ENCODE results near the gene SNX18.

DNA sequence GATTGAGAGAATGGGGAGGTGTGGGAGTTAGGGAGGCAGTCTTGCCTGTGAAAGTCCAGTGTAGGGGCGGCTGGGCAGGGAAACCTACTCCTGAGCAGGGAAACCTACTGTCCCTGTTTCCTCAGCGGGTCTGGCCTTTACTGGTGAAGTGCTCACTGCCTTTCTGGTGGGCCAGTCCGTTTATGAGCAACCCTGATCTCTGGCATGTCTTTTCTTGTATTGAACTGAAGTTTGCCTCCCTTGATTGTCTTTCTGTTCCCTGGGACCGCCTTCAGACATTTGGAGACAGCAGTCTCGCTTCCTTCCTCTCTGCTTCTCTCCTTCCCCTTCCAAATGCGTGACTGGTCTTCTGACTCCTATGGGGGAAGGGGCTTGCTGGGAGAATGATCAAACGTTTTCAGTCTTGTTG lies 2.9 kb downstream of the SNX18 start:
- TF ChIP-seq, protein P1, sequence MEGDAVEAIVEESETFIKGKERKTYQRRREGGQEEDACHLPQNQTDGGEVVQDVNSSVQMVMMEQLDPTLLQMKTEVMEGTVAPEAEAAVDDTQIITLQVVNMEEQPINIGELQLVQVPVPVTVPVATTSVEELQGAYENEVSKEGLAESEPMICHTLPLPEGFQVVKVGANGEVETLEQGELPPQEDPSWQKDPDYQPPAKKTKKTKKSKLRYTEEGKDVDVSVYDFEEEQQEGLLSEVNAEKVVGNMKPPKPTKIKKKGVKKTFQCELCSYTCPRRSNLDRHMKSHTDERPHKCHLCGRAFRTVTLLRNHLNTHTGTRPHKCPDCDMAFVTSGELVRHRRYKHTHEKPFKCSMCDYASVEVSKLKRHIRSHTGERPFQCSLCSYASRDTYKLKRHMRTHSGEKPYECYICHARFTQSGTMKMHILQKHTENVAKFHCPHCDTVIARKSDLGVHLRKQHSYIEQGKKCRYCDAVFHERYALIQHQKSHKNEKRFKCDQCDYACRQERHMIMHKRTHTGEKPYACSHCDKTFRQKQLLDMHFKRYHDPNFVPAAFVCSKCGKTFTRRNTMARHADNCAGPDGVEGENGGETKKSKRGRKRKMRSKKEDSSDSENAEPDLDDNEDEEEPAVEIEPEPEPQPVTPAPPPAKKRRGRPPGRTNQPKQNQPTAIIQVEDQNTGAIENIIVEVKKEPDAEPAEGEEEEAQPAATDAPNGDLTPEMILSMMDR (conservative IDR thresholded peaks at IDR 0.05; ENCODE audit: low read depth, low read length), result no peak
- no peak for TF ChIP-seq EZH2 (IDR thresholded peaks at IDR 0.05; ENCODE audit: low read length, unreplicated experiment)
- no peak for TF ChIP-seq EZH2phosphoT487 (IDR thresholded peaks at IDR 0.05; ENCODE audit: borderline replicate concordance, low read length)
